MM.1S (cell line): ENCODE results near the gene RPL18A.

ENCODE experiments used
- DNase-seq: peaks from one replicate; pipeline ENCODE4 v3.0.0-alpha.2; 2015
- H2AFZ ChIP-seq: fragments of 300-600 bp; sonication (generic); 2 replicates; pipeline ENCODE4 v1.6.0; 2016; ENCODE audit warnings: antibody characterized with exemption, low read length
- H3F3A ChIP-seq: fragments of 300-600 bp; sonication (generic); 2 replicates; pipeline ENCODE4 v1.6.1; 2016; ENCODE audit warnings: mild to moderate bottlenecking, antibody characterized with exemption, low read length, moderate library complexity, mixed read lengths; ENCODE audit not compliant: insufficient read depth
- H3K27ac ChIP-seq: fragments of 300-600 bp; sonication (generic); 2 replicates; pipeline ENCODE4 v1.5.1; 2016; ENCODE audit warnings: mild to moderate bottlenecking, low read length
- H3K27me3 ChIP-seq: fragments of 300-600 bp; sonication (generic); replicated peaks from 2 replicates; pipeline ENCODE4 v1.6.0; 2016; ENCODE audit warnings: low read length; ENCODE audit not compliant: insufficient read depth
- H3K36me3 ChIP-seq: fragments of 300-600 bp; sonication (generic); replicated peaks from 2 replicates; pipeline ENCODE4 v1.6.1; 2016; ENCODE audit warnings: mild to moderate bottlenecking, low read length, mixed read lengths; ENCODE audit not compliant: insufficient read depth
- H3K4me1 ChIP-seq: fragments of 300-600 bp; sonication (generic); 2 replicates; pipeline ENCODE4 v1.6.1; 2016; ENCODE audit warnings: low read length, mixed read lengths
- H3K4me2 ChIP-seq: fragments of 300-600 bp; sonication (generic); 2 replicates; pipeline ENCODE4 v1.6.0; 2016; ENCODE audit warnings: low read depth, low read length
- H3K4me3 ChIP-seq: fragments of 300-600 bp; sonication (generic); 2 replicates; pipeline ENCODE4 v1.5.1; 2016; ENCODE audit warnings: low read length, mixed read lengths
- H3K79me2 ChIP-seq: fragments of 300-600 bp; sonication (generic); 2 replicates; pipeline ENCODE4 v1.6.1; 2016; ENCODE audit warnings: mixed run types, low read length, mixed read lengths
- H3K9ac ChIP-seq: fragments of 300-600 bp; sonication (generic); 2 replicates; pipeline ENCODE4 v1.6.1; 2016; ENCODE audit warnings: low read length, mixed read lengths
- H3K9me2 ChIP-seq: fragments of 300-600 bp; sonication (generic); replicated peaks from 2 replicates; pipeline ENCODE4 v1.6.1; 2016; ENCODE audit warnings: mild to moderate bottlenecking, low read length, mixed read lengths; ENCODE audit not compliant: insufficient read depth
- H3K9me3 ChIP-seq: fragments of 300-600 bp; sonication (generic); replicated peaks from 2 replicates; pipeline ENCODE4 v1.6.1; 2016; ENCODE audit warnings: mild to moderate bottlenecking, low read length, mixed read lengths; ENCODE audit not compliant: insufficient read depth
- H4K20me1 ChIP-seq: fragments of 300-600 bp; sonication (generic); 2 replicates; pipeline ENCODE4 v1.6.1; 2016; ENCODE audit warnings: mild to moderate bottlenecking, low read length, moderate library complexity, mixed read lengths; ENCODE audit not compliant: insufficient read depth
- CTCF ChIP-seq: fragments of 300-600 bp; sonication (generic); IDR thresholded peaks from 2 replicates; pipeline ENCODE4 v1.5.1; 2016; ENCODE audit warnings: antibody characterized with exemption, low read length, mixed read lengths
- EZH2 ChIP-seq: fragments of 300-600 bp; sonication (generic); optimal IDR thresholded peaks from 2 replicates; pipeline ENCODE3; 2017; ENCODE audit warnings: low read depth, mild to moderate bottlenecking, antibody characterized with exemption, low read length, mixed read lengths
- EZH2phosphoT487 ChIP-seq: fragments of 300-600 bp; sonication (generic); IDR thresholded peaks from 2 replicates; pipeline ENCODE4 v1.6.1; 2018; ENCODE audit warnings: antibody characterized with exemption, low read length

RPL18A gene

DNA sequence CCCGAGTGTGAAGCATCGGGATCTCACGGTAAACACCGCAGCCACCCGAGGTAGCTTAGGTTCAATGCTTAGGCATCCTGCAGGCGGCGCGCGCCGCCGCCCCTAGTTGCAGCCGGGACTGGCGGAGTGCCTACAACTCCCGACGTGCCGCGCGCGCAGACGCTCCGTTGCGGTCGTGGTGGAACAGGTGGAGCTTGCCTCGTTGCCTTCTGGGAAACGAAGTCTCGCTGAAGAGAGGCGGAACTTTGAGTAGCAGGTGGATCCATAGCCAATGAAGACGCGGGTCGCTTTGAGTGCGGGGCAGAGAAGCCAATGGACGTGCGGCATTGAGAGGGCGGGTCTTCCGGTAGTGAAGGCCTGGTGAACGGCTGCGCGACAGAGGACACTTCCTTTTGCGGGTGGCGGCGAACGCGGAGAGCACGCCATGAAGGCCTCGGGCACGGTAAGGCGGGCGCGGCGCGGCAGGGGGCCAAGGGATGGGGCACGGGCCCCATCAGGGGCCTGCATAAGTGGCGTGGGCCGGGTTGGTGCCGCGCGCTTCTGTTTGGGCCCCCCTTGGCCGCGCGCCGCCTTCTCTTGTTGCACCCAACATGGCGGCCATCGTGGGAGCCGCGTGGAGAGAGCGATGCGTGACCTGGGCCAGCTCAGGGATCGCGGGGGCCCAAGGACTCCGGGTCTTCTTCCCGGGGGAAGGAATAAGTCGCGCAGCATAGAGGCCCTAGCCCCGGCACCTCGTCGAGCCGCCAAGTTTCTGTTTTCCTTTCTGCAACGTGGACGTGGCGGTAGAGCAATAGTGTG, at the start of gene RPL18A:
RPL18A (plus strand) TSS at position 378 of the 798 bp plus-strand sequence; CDS start at position 425, 47 bp downstream.
- Histone ChIP-seq H3K27ac (peak within 1 kb of the TSS; percentile 22; the same call in 1 of the 2 replicates), H3K36me3 (peaks cover 15% of the 10 kb centered on the region), H3K79me2 (peaks cover 29% of the 10 kb centered on the region), H3K4me3 (peak within 1 kb of the TSS; percentile 100), H2AFZ (peak within 1 kb of the TSS; percentile 100), H3F3A (peaks cover 45% of the 10 kb centered on the region), H3K27me3 (peaks cover 8% of the 10 kb centered on the region; the same call in 1 of the 2 replicates), H3K4me1 (peaks cover 15% of the 10 kb centered on the region), H3K9me3 (no peaks in the 10 kb centered on the region), H3K9me2 (no peaks in the 10 kb centered on the region), H3K9ac (peak within 1 kb of the TSS; percentile 98), H3K4me2 (peak within 1 kb of the TSS; percentile 99), H4K20me1 (peaks cover 36% of the 10 kb centered on the region)
- TF ChIP-seq EZH2: no peak
- TF ChIP-seq CTCF: peak; percentile 89
- peak; percentile 100 for DNase-seq

DNA sequence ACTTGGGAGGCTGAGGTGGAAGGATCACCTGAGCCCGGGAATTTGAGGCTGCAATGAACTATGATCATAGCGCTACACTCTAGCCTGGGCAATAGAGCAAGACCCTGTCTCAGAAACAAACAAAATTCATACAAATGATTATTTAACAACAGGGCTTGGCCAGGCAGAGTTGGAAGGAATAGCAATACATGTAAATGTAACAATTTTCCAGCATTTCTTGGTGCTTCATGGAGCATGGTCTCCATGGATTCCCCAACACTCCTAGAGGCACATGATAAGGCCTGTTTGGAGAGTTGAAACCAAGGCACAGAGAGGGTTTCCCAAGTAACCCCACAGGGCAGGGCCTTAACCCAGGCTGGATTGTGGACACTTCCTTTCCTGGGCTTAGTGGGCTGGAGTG, 48.6 kb upstream of the RPL18A start:
- no peaks in the 10 kb centered on the region for H3K79me2 ChIP-seq
- no peak for TF ChIP-seq EZH2
- no peaks in the 10 kb centered on the region for H3K9me2 ChIP-seq
- no peak overlapping the region for H3K4me2 ChIP-seq
- no peak overlapping the region for H3K9ac ChIP-seq
- no peak overlapping the region for H2AFZ ChIP-seq
- no peaks in the 10 kb centered on the region for H3F3A ChIP-seq
- no peaks in the 10 kb centered on the region for H4K20me1 ChIP-seq
- no peaks in the 10 kb centered on the region for H3K36me3 ChIP-seq
- no peaks in the 10 kb centered on the region for H3K4me1 ChIP-seq
- no peak overlapping the region for H3K27ac ChIP-seq
- no peaks in the 10 kb centered on the region for H3K9me3 ChIP-seq
- H3K27me3 ChIP-seq: peaks cover 68% of the 10 kb centered on the region
- no peak for DNase-seq
- no peak overlapping the region for H3K4me3 ChIP-seq

GRCh38 chr19:17811681-17812080, 48.0 kb upstream of the RPL18A start:
- Histone ChIP-seq H3K9ac (no peak overlapping the region), H2AFZ (no peak overlapping the region), H3K36me3 (no peaks in the 10 kb centered on the region), H3K9me3 (no peaks in the 10 kb centered on the region), H3F3A (no peaks in the 10 kb centered on the region), H3K79me2 (no peaks in the 10 kb centered on the region), H4K20me1 (no peaks in the 10 kb centered on the region), H3K9me2 (no peaks in the 10 kb centered on the region), H3K27me3 (peaks cover 65% of the 10 kb centered on the region), H3K4me1 (no peaks in the 10 kb centered on the region), H3K4me2 (no peak overlapping the region), H3K27ac (no peak overlapping the region), H3K4me3 (no peak overlapping the region)
- DNase-seq: no peak
- TF ChIP-seq CTCF (no peak), EZH2phosphoT487 (no peak), EZH2 (no peak)

GRCh38 chr19:17812099-17812498, 47.6 kb upstream of the RPL18A start:
- H3K4me2 ChIP-seq: no peak overlapping the region
- no peak overlapping the region for H3K4me3 ChIP-seq
- no peaks in the 10 kb centered on the region for H4K20me1 ChIP-seq
- H3K9me3 ChIP-seq: no peaks in the 10 kb centered on the region
- H3K9ac ChIP-seq: no peak overlapping the region
- no peak for TF ChIP-seq CTCF
- TF ChIP-seq EZH2: no peak
- TF ChIP-seq EZH2phosphoT487: no peak
- H3K4me1 ChIP-seq: no peaks in the 10 kb centered on the region
- H3F3A ChIP-seq: no peaks in the 10 kb centered on the region
- peaks cover 61% of the 10 kb centered on the region for H3K27me3 ChIP-seq
- H3K79me2 ChIP-seq: no peaks in the 10 kb centered on the region
- H3K27ac ChIP-seq: no peak overlapping the region
- no peak overlapping the region for H2AFZ ChIP-seq
- no peaks in the 10 kb centered on the region for H3K9me2 ChIP-seq
- H3K36me3 ChIP-seq: no peaks in the 10 kb centered on the region
- DNase-seq: no peak
